Bronchial epithelial cell (primary cell): ENCODE measurements around the gene KLHL24. TPM values are rescaled to one million over a fixed set of nuclear protein-coding genes. Genes with fewer than 3 reads are reported as not detected.
"Not testable (repeated sequence)": the region's sequence is repeated elsewhere in the genome, so short reads cannot be mapped to it uniquely, and the experiment has no call there.

Experiments used
- DNase-seq: peaks from one replicate; pipeline ENCODE4 v3.0.0-alpha.2; 2010; ENCODE audit warnings: low read depth
- FAIRE-seq: peaks from 2 replicates; lab custom pipeline; 2011; peaks lifted over from hg19 to GRCh38; lab: Jason Lieb, UNC
- H3K27me3 ChIP-seq: 2 replicates; pipeline ENCODE4 v1.5.1; 2011; ENCODE audit warnings: low read length; ENCODE audit not compliant: control insufficient read depth, insufficient read depth
- H3K36me3 ChIP-seq: 2 replicates; pipeline ENCODE4 v1.5.1; 2011; ENCODE audit warnings: low read length; ENCODE audit not compliant: control insufficient read depth, insufficient read depth
- H3K4me3 ChIP-seq: 2 replicates; pipeline ENCODE4 v1.5.1; 2011; ENCODE audit warnings: mild to moderate bottlenecking, low read depth, low read length, control low read depth
- CTCF ChIP-seq: IDR thresholded peaks from 2 replicates; pipeline ENCODE4 v1.5.1; 2011; ENCODE audit warnings: mild to moderate bottlenecking, moderate library complexity, low read length, control low read depth, inconsistent platforms; ENCODE audit not compliant: insufficient read depth, severe bottlenecking
- total RNA-seq: library from RNA; depleted of rRNA; stranded (reverse); fragments of >200 nt; gene quantifications from 2 replicates; pipeline ENCODE4 v1.2.1, GENCODE V29; 2014

KLHL24 gene
- total RNA-seq, 1 donor from 2014 or later: 63.4 TPM

- Histone ChIP-seq H3K4me3 (no peak overlapping the region), H3K27me3 (no peaks in the 10 kb centered on the region), H3K36me3 (peaks cover 2% of the 10 kb centered on the region)
- no peak for TF ChIP-seq CTCF
- FAIRE-seq: no peak
- DNase-seq: peak; percentile 70
Measured at GRCh38 chr3:183701744-183702143, 66.3 kb downstream of the KLHL24 start.

GRCh38 chr3:183703892-183704291 is 68.5 kb downstream of the KLHL24 start:
- H3K36me3 ChIP-seq, FAIRE-seq, H3K27me3 ChIP-seq, DNase-seq, H3K4me3 ChIP-seq: not testable (repeated sequence)

GRCh38 chr3:183710231-183710630 is 74.8 kb downstream of the KLHL24 start:
- peaks cover 1% of the 10 kb centered on the region for H3K36me3 ChIP-seq
- TF ChIP-seq CTCF: no peak
- no peak overlapping the region for H3K4me3 ChIP-seq
- H3K27me3 ChIP-seq: no peaks in the 10 kb centered on the region
- DNase-seq: no peak
- no peak for FAIRE-seq

- Histone ChIP-seq H3K4me3 (no peak overlapping the region), H3K27me3 (no peaks in the 10 kb centered on the region), H3K36me3 (peaks cover 4% of the 10 kb centered on the region)
- DNase-seq: no peak
- TF ChIP-seq CTCF: no peak
- no peak for FAIRE-seq
Measured at GRCh38 chr3:183711516-183711915, 76.1 kb downstream of the KLHL24 start.

GRCh38 chr3:183714622-183715021 is 79.2 kb downstream of the KLHL24 start:
- DNase-seq (no peak), FAIRE-seq (no peak)
- no peak for TF ChIP-seq CTCF
- H3K27me3 ChIP-seq: no peaks in the 10 kb centered on the region
- H3K4me3 ChIP-seq: no peak overlapping the region
- peaks cover 6% of the 10 kb centered on the region for H3K36me3 ChIP-seq

GRCh38 chr3:183718012-183718411 is 82.6 kb downstream of the KLHL24 start:
- Histone ChIP-seq H3K4me3 (no peak overlapping the region), H3K36me3 (peaks cover 12% of the 10 kb centered on the region), H3K27me3 (no peaks in the 10 kb centered on the region)
- no peak for FAIRE-seq
- DNase-seq: no peak
- TF ChIP-seq CTCF: no peak
